GM04503 (cell line): ENCODE results near the gene REV3L.
"Not testable (repeated sequence)": the region's sequence is repeated elsewhere in the genome, so short reads cannot be mapped to it uniquely, and the experiment has no call there.

Experiments
- DNase-seq: peaks from one replicate; pipeline ENCODE4 v3.0.0-alpha.2; 2012; ENCODE audit warnings: low read depth

The REV3L gene, protein sequence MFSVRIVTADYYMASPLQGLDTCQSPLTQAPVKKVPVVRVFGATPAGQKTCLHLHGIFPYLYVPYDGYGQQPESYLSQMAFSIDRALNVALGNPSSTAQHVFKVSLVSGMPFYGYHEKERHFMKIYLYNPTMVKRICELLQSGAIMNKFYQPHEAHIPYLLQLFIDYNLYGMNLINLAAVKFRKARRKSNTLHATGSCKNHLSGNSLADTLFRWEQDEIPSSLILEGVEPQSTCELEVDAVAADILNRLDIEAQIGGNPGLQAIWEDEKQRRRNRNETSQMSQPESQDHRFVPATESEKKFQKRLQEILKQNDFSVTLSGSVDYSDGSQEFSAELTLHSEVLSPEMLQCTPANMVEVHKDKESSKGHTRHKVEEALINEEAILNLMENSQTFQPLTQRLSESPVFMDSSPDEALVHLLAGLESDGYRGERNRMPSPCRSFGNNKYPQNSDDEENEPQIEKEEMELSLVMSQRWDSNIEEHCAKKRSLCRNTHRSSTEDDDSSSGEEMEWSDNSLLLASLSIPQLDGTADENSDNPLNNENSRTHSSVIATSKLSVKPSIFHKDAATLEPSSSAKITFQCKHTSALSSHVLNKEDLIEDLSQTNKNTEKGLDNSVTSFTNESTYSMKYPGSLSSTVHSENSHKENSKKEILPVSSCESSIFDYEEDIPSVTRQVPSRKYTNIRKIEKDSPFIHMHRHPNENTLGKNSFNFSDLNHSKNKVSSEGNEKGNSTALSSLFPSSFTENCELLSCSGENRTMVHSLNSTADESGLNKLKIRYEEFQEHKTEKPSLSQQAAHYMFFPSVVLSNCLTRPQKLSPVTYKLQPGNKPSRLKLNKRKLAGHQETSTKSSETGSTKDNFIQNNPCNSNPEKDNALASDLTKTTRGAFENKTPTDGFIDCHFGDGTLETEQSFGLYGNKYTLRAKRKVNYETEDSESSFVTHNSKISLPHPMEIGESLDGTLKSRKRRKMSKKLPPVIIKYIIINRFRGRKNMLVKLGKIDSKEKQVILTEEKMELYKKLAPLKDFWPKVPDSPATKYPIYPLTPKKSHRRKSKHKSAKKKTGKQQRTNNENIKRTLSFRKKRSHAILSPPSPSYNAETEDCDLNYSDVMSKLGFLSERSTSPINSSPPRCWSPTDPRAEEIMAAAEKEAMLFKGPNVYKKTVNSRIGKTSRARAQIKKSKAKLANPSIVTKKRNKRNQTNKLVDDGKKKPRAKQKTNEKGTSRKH (N-terminal part only)

DNA sequence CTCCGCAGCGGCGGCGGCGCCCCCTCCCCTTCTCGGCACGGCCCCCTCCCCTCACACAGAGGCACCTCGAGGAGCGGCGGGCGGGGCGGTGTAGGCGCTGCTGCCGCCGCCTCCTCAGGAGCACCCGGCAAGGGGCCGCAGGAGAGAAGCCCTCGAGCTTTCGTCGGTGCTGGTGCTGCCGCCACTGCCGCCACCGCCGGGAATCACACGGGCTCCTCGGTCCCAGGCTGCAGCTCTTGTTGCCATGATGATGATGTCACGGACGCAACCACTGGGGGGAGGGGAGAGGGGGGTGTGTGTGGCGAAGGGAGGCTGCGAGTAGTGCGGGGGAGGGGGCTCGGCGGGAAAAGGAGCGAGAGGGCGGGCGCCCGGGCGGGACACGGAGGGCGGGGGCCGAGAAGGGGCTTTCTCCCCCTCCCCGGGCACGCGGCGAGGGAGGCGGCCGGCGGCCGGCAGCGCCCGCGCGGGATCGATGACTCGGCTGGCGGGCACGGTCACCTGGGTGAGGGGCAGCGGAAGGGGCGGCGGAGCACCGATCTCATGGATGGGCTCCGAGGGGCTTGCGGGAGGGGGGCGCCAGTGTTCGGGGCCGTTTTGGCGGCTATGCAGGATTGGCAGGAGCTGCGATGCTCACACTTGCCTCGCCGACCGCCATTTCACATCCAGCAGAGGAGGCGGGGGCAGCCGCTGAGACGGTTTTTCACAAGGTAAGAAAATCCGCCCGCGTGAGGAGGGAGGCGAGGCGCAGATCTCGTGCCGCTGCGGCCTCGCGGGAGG is at the start of gene REV3L:
REV3L (minus strand) TSS at position 260 of the 777 bp plus-strand sequence. CDS start 330 bp downstream, outside the sequence.
- DNase-seq: peak; percentile 54

DNA sequence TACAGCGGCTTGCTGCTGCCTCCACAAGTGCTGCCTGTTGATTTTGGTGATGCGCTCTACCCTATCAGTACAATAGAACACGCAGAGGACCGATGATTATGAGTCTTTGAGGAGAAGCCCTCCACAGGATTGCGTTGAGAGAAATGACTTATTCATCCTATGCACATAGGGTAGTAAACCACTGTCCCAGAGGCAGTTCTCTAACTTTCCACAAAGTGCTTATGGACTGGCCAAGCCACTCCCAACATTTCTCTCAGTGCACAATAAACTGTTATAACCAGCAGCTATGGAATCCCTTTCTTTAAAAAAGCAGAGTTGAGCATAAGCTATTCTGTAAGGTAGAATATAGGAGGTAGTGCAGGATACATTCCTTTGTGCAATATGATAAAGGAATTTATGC is 48.2 kb upstream of the REV3L start:
- DNase-seq: no peak

DNA sequence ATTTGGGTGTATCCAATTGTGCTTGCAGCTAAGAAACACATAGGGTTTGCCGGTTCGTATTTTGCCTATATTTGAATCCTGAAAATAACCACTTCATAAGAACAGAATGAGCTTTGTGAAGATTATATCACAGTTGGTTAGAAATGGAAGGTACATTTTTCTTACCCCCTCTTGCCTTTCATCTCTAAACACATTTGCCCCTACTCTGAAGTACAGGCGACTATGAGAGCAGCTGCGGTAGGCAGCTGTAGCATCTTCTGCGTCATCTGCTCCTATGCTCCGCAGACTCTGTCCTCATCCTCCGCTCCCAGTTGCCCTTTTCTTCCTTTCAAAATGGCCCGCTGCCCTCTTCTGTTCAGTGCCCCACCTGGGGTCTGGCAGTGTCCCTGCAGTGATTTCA is 47.6 kb upstream of the REV3L start:
- no peak for DNase-seq

DNA sequence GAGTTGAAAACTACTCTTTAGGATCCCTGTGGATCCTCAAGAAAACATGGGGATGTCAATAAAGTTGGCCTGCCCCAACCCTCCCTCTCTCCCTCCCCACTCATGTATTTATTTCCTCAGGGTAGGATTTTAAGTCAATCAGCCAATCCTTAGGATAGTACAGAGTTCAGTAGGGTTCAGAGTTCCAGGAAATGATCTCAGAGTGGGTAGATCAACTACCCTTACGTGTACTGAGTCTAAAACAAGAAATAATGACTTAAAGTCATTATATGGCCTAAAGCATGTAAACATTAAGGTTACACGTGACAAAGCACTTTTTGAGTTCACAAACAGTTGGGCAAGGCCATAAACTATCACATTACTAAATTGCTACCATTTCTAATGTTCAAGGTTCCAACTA is 47.2 kb upstream of the REV3L start:
- DNase-seq: no peak

DNA sequence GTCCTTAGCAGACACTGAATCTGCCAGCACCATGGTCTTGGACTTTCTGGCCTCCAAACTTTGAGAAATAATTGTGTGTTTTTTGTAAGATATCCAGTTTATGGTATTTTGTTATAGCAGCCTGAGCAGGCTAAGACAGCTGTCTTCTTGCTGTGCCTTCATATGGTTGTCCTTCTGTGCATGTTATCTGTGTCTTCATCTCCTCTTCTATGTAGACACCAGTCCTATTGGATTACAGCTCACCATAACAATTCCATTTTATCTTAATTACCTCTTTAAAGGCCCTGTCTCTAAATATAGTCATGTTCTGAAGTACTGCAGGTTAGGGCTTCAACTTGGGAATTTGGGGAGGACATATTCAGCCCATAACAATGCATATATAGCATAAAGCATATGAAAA is 44.3 kb upstream of the REV3L start:
- DNase-seq: no peak

DNA sequence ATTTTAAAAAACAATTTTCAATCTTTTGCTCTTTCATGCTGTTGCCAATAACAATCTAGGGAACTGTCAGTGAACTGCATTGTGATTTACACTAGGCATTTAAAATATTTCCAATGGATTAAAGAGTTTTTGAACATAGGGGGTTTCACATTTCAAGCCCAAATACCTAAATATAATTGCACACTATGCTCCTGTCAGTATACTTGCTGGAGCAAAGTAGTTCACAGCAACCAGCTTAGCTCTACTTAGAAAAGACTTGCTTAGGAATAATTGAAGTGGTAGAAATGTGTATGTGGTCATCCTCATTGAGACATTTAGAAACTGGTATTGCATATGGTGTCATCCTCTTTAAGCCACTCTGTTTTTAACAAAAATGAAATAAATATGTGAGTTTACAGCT is 41.7 kb upstream of the REV3L start:
- no peak for DNase-seq

DNA sequence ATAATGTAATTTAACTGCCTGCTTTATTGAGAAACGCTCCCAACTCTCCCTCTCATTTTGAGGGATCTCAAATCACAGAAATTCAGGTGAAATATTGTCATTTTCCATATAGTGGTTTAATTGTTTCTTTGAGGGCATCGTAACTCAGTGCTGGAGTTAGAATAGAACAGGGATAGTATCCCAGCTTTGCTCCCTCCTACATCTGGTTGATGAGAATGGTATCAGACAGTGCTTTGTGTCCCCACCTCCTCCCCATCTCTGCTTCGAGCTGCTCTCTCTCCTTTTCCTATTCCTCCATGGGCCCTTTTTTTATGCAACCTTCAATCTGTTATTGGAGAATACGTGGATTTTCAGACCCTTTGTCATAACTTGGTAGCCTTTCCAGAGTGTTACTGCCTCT is 41.2 kb upstream of the REV3L start:
- DNase-seq: no peak

DNA sequence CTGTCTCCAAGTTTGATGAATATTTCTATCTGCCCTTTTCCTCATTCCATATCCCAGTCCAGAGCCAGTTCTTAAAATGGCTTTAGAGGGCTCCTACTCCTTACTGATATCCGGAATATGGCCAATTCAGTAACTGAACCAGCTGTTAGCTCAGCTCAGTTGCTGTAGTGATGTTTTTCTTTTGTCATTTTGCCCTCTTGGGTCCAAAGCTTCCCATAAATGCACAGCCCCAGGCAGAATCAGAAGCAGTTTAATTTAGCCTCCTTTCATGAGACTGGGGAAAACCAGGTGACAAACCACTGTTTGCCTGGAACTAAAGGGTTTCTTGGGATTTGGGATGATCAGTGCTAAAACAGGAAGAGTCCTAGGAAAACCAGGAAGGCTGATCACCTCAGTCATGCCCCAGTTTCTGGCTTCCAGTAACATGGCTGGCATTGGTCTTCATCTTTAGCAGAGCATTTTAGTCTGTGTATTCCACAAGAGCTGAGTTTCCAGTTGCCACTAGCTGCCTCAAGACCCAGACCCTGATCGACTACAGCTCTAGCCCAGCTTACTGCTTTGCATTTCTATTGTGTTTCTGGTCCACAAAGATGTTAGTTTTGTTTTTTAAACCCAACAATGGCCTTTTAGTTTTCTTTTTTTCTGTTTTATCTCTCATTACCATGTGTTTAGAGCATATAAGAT is 40.6 kb upstream of the REV3L start:
- DNase-seq: no peak

DNA sequence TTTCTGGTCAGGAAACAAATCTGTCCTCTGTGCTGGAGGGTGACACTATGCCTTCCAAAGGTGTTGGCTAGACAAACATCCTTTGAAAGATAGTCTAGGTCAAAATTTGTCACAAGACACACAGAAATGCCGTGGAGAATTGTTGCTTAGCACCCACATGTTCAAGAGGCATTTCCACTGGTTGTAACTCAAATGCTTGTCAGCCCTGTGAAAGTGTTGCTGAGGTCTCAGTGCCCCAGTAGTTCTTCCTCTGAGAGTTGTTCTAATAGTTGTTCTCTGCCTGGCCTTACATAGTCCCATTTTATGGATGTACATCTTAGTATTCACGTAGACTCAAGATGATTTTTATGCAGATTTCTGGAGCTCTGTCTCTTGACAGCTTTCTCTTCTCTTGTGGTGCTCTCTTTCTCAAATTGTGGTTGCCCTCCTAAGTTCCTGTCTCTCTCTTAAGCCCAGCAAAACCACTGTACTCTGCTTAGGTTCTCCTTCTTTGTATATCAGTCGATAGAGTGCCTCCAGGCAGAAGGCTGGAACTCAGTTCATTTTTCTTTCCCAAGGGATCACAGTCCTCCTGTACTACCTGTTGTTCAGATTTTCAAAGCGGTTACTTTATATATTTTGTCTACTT is 39.5 kb upstream of the REV3L start:
- DNase-seq: no peak

DNA sequence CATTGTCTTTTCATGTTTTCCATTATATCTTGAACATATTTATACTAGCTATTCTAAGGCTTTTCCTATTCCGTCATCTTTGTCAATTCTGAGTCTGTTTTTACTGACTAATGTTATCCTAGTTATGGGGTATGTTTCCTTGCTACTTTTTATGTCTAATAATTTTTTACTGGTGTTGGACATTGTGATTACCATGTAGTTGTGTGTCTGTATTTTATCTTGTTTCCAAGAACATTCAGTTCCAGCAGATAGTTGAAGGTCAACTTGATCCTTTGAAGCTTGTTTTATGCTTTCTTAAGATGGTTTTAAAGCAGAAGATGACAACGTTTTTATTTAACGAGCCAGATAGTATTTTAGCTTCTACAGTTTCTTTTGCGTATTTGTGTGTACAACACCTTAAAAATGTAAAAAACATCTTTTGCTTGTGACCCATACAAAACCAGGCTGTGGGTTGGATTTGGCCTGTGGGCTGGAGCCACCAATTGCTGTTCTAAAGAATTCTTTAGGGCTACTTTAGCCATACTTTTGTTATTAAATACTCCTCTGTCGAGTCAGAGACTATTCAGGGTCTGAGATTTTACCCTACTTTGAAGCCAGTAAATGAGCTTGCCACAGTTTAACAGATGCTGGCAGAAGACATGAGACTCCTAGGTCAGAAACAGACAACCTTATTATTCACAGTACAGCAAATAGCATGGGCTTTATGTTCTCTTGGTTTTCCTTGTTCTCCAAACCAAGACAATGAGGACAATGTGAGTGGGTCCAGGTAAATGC is 38.7 kb upstream of the REV3L start:
- no peak for DNase-seq

DNA sequence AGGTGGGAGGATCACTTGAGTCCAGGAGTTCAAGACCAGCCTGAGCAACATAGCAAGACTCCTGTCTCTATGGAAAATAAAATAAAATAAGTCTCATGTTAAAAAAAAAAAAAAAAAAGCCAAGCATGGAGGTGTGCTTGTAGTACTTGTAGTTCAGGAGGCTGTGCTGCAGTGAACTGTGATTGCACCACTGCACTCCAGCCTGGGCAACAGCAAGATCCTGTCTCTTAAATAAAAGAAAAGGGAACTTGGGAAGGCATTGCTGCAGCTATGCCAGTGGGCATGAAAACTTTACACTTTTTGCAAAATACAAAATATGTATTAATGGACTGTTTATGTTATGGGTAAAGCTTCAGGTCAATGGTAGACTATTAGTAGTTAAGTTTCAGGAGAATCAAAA is 37.5 kb upstream of the REV3L start:
- no peak for DNase-seq

DNA sequence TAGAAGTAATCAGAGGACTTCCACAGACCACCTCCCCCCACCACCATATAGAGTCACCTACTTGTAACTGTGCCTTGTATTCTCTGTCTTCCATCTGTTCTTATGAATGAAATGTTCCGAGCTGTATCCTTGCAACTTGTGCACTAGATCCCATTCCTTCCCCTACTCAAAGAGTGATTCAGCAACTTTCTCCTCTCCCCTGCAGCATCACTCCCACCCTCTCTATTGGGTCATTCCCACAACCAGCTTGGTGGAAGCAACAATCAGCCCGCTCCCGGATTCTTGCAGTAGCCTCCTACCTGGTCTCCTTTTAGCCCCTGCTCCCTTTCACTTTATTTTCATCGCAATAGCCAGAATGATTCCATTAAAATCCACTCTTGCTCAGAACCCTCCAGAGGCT is 34.9 kb upstream of the REV3L start:
- no peak for DNase-seq

DNA sequence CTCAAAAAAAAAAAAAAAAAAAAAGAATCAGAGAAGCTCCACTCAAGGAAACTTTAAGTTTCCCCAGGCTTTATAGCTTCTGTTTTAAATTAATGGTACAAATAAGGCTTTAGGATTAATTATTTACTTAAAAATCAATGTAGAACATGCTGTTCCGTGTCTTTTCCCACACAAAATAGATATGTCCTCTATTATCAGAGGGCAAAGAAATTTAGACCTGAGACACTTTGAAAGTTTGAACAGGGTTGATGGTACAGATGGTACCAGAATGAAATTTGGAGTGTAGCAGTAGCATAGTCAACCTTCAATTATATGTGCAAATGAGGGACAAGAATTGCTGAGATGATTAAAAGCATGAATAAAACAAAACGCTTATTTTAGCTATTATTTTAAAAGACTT is 32.2 kb upstream of the REV3L start:
- no peak for DNase-seq

DNA sequence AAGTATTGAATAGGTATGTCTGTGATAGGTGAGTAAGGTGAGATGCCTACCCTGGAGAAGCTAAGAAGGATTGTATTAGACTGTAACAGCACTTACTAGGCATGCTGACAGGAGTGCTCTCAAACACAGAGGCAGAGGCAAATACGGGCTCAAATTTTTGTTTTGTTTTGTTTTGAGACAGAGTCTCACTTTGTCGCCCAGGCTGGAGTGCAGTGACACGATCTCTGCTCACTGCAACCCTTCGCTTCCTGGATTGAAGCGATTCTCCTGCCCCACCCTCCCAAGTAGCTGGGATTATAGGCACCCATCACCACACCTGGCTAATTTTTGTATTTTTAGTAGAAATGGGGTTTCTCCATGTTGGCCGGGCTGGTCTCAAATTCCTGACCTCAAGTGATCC is 31.5 kb upstream of the REV3L start:
- DNase-seq: not testable (repeated sequence)

DNA sequence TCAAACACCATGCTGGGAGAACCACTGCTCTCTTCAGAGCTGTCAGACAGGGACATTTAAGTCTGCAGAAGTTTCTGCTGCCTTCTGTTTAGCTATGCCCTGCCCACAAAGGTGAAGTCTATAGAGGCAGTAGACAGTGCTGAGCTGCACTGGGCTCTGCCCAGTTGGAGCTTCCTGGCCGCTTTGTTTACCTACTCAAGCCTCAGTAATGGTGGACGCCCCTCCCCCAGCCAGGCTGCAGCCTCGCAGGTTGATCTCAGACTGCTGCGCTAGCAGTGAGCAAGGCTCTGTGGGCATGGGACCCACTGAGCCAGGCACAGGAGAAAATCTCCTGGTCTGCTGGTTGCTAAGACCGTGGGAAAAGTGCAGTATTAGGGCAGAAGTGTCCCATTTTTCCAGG is 24.2 kb upstream of the REV3L start:
- not testable (repeated sequence) for DNase-seq

DNA sequence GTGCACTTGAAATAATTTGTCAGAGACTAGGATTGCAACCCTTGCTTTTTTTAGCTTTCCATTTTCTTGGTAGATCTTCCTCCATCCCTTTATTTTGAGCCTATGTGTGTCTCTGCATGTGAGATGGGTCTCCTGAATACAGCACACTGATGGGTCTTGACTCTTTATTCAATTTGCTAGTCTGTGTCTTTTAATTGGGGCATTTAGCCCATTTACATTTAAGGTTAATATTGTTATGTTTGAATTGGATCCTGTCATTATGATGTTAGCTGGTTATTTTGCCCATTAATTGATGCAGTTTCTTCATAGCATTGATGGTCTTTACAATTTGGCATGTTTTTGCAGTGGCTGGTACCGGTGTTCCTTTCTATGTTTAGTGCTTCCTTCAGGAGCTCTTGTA is 22.5 kb upstream of the REV3L start:
- not testable (repeated sequence) for DNase-seq

DNA sequence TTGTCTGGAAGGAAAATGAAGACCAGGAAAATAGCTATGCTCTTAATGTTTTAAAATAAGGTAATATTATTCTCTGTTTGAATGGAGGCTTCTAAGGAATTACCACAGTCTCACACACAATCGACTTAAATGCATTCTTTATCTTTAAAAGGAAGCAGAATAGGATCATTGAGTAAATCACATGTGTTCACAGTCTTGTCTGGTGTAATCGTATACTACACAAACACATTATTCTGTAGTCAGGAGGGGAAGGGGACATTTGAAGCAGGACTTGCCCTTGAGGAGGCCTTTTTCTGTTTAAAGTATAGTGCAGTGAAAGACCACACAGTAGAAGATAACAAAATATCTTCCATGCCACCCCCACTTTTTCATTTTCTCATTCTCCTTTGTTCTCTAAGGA is 20.6 kb upstream of the REV3L start:
- DNase-seq: no peak

DNA sequence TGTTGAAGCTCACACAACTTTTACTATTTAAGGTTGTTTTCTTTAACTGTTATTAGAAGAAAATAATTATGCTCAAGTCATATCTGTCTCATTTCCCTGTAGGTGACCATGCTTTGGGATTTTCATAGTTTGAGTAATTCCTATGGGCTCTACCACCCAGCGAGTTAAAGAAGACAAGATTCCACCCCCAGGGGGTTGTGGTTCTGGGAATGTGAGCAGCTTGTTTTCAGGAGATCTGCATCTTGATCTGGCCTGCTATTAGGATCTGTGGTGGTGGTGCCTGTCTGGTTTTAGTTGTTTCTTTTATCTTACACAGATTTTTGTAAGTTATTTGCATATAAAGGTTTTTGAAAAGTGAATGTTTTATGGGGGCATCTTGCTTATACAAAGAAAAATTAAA is 20.2 kb upstream of the REV3L start:
- DNase-seq: no peak

DNA sequence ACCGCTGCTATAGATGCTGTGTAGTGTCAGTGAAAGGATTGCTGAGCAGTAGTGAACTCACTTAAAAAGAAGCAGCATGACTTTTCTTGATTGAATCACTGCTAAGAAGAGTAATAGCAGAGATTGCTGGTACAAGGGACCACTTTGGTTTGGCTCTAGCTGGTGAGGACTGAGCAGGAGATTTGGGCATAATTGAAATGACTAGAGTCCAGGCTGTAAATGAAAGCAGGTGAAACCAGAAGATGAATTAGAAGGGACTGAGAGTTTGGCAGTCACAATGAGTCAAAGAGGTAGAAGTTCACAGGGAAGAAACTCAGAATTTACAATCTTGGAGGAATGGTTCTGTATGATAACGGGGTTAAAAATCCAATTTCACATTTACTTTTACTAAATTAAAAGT is 19.1 kb upstream of the REV3L start:
- DNase-seq: no peak

DNA sequence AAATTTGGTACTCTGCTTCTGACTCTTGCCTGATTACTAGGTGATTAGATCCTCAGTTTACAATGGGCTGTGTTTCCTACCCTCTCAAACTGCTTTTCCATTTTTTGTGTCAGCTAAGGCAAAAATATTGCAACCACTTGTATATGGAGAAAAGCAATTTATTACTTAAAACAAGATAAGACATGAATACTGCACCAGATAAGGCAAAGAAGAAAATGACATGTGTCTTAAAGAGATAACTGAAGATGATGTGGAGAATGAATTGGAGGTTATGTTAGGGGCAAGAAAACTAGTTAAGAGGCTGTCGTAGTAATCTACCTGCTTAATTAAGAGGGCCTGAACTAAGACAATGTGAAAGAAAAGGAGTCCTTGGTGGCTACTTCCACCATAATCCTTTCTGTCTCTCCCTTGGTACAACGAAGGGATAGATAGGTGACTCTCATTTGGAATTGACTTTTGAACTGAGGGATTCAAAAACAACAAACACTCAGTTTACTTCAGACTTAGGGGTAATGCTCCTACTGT is 16.3 kb upstream of the REV3L start:
- no peak for DNase-seq
